ENCODE data around the gene GALK2. TPM values are rescaled to one million over a fixed set of nuclear protein-coding genes. Genes with fewer than 3 reads are reported as not detected.

Gene GALK2
- total RNA-seq, 1 experiment from 2014 or later: 35.0 TPM

DNA sequence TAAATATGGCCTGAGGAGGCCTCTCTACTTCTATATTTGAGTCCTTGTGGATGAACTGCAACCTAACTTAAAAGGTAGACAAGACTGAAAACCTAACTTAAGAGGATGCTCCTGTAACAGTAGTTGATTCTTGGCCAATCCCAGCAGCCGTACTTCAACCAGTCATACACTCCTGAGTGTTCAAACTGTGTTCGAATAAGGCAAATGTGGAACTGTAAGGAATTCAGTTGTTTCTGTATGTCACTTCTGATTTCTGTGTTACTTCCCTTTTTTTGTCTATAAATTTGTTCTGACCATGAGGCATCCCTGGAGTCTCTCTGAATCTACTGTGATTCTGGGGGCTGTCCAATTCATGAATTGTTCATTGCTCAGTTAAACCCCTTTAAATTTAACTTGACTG, 20.5 kb downstream of the GALK2 start:
- intact Hi-C loops (cut with micrococcal nuclease; ENCODE audit: unreplicated experiment): no loop called here
- in situ Hi-C loops (cut with HindIII; ENCODE audit: low pct_unique_long_range_greater_than_20kb, low sequenced_read_pairs): no loop called here

DNA sequence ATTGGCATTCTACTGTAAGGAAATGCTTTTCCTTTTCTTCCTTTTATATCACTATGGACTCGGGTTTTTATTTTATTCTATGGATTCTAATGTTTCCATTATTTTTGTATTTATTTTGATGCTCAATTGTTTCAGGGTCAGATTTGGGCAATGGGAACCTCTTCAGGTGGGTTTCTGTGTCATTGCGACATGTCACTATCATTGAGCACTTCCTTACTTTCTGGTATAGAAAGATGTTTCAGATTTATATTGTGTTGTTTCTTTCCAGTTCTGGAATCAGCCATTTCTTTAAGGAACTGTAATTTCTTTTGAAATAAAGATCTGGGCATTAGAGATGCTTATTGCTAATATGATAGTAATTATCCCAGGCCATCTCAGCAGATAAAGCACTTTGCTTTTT, 21.8 kb downstream of the GALK2 start:
- CTCF ChIA-PET: no interaction called here
- Histone ChIP-seq H3K4me3 (ENCODE audit: low read depth in 2 of 2, low read length in 2 of 2) (no peak overlapping the region), H3K27ac (ENCODE audit: low read length) (no peak overlapping the region), H3K36me3 (ENCODE audit: control insufficient read depth, insufficient read depth, low read length) (no peaks in the 10 kb centered on the region), H3K27me3 (ENCODE audit: control insufficient read depth, insufficient read depth, low read length) (no peaks in the 10 kb centered on the region), H3K9me3 (ENCODE audit: control insufficient read depth, insufficient read depth, low read depth, low read length) (no peaks in the 10 kb centered on the region), H3K4me1 (ENCODE audit: control insufficient read depth, insufficient read depth, low read length) (no peaks in the 10 kb centered on the region)
- ATAC-seq (no peak), DNase-seq (ENCODE audit: low read depth, low spot score) (no peak)
- in situ Hi-C loops (cut with HindIII; ENCODE audit: low pct_unique_long_range_greater_than_20kb, low sequenced_read_pairs): no loop called here
- intact Hi-C loops (cut with micrococcal nuclease; ENCODE audit: unreplicated experiment): no loop called here
- BruUV-seq (replicated peaks): no TSS peak
- TF ChIP-seq, protein P1, sequence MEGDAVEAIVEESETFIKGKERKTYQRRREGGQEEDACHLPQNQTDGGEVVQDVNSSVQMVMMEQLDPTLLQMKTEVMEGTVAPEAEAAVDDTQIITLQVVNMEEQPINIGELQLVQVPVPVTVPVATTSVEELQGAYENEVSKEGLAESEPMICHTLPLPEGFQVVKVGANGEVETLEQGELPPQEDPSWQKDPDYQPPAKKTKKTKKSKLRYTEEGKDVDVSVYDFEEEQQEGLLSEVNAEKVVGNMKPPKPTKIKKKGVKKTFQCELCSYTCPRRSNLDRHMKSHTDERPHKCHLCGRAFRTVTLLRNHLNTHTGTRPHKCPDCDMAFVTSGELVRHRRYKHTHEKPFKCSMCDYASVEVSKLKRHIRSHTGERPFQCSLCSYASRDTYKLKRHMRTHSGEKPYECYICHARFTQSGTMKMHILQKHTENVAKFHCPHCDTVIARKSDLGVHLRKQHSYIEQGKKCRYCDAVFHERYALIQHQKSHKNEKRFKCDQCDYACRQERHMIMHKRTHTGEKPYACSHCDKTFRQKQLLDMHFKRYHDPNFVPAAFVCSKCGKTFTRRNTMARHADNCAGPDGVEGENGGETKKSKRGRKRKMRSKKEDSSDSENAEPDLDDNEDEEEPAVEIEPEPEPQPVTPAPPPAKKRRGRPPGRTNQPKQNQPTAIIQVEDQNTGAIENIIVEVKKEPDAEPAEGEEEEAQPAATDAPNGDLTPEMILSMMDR (IDR thresholded peaks at IDR 0.05): no peak
- no peak for TF ChIP-seq TCF7L2 (IDR thresholded peaks at IDR 0.05; ENCODE audit: low read depth, low read length)
- no peak for TF ChIP-seq REST (IDR thresholded peaks at IDR 0.05; ENCODE audit: insufficient read depth in 1 of 2, low read depth in 2 of 2, low read length in 1 of 2)
- TF ChIP-seq POLR2AphosphoS5 (IDR thresholded peaks at IDR 0.05; ENCODE audit: low read depth, low read length): no peak
- no peak for TF ChIP-seq SIN3A (IDR thresholded peaks at IDR 0.05; ENCODE audit: borderline replicate concordance, insufficient read depth, low read depth, low read length)
- POLR2A ChIA-PET: no interaction called here

More for the DNA sequence above, 20.5 kb downstream of the GALK2 start:
- ChIA-PET CTCF (no interaction called here), POLR2A (no interaction called here)
- H3K27ac ChIP-seq (ENCODE audit: low read length): no peak overlapping the region
- no peaks in the 10 kb centered on the region for H3K36me3 ChIP-seq (ENCODE audit: control insufficient read depth, insufficient read depth, low read length)
- no peak for DNase-seq (ENCODE audit: low read depth, low spot score)
- H3K27me3 ChIP-seq (ENCODE audit: control insufficient read depth, insufficient read depth, low read length): no peaks in the 10 kb centered on the region
- no peaks in the 10 kb centered on the region for H3K9me3 ChIP-seq (ENCODE audit: control insufficient read depth, insufficient read depth, low read depth, low read length)
- H3K4me3 ChIP-seq (ENCODE audit: low read depth in 2 of 2, low read length in 2 of 2): no peak overlapping the region
- TF ChIP-seq, protein P1 (IDR thresholded peaks at IDR 0.05): no peak
- TF ChIP-seq SIN3A (IDR thresholded peaks at IDR 0.05; ENCODE audit: borderline replicate concordance, insufficient read depth, low read depth, low read length) (no peak), TCF7L2 (IDR thresholded peaks at IDR 0.05; ENCODE audit: low read depth, low read length) (no peak), REST (IDR thresholded peaks at IDR 0.05; ENCODE audit: insufficient read depth in 1 of 2, low read depth in 2 of 2, low read length in 1 of 2) (no peak), POLR2AphosphoS5 (IDR thresholded peaks at IDR 0.05; ENCODE audit: low read depth, low read length) (no peak)
- no peak for ATAC-seq
- no peaks in the 10 kb centered on the region for H3K4me1 ChIP-seq (ENCODE audit: control insufficient read depth, insufficient read depth, low read length)
- BruUV-seq (replicated peaks): no TSS peak

All from Panc1 (cell line).